Ascending aorta (tissue), 2 donors: ENCODE data around the gene SUGP1. TPM values are rescaled to one million over a fixed set of nuclear protein-coding genes. Genes with fewer than 3 reads are reported as not detected.

Experiments used
- DNase-seq, 2 donors: peaks; one replicate each; pipeline ENCODE4 v3.0.0-alpha.2; 2019; ENCODE audit warnings: low spot score in 2 of 2
- H3K27ac ChIP-seq, 2 donors: fragments of 200-600 bp; sonication (generic); one replicate each; pipeline ENCODE4 v1.5.1; 2016 to 2017; ENCODE audit warnings: mild to moderate bottlenecking in 1 of 2
- H3K27me3 ChIP-seq: fragments of 200-600 bp; sonication (generic); one replicate; pipeline ENCODE4 v1.5.1; 2017
- H3K36me3 ChIP-seq, 2 donors: fragments of 200-600 bp; sonication (generic); one replicate each; pipeline ENCODE4 v1.5.1; 2016
- H3K4me1 ChIP-seq, 2 donors: fragments of 200-600 bp; sonication (generic); one replicate each; pipeline ENCODE4 v1.5.1; 2016 to 2017; ENCODE audit warnings: mild to moderate bottlenecking in 1 of 2
- H3K4me3 ChIP-seq, 2 donors: fragments of 200-600 bp; sonication (generic); one replicate each; pipeline ENCODE4 v1.5.1; 2016 to 2017; ENCODE audit warnings: mild to moderate bottlenecking in 1 of 2
- H3K9me3 ChIP-seq, 2 donors: fragments of 200-600 bp; sonication (generic); one replicate each; pipeline ENCODE4 v1.5.1; 2016
- intact Hi-C: fragments of 100-400 bp; cut with DNase I; formaldehyde crosslinking; loops from one replicate; pipeline ENCODE4 v1.15.1; 2023
- total RNA-seq: library from RNA; depleted of rRNA; stranded (reverse); fragments of >200 nt; gene quantifications from one replicate; pipeline ENCODE4 v1.1.0, GENCODE V29; 2016
- TF ChIP-seq, protein P1 (sequence below), 3 experiments: fragments of 200-600 bp in 2 of 3; fragments of 450-650 bp in 1 of 3; sonication (generic) in 2 of 3; IDR thresholded peaks; one replicate each; pipeline ENCODE4 v1.5.1; 2016 to 2019; ENCODE audit warnings: antibody characterized with exemption in 3 of 3, mild to moderate bottlenecking in 1 of 3, moderate library complexity in 1 of 3

The SUGP1 gene
- total RNA-seq, 1 donor from 2014 or later = 42.9 TPM

DNA sequence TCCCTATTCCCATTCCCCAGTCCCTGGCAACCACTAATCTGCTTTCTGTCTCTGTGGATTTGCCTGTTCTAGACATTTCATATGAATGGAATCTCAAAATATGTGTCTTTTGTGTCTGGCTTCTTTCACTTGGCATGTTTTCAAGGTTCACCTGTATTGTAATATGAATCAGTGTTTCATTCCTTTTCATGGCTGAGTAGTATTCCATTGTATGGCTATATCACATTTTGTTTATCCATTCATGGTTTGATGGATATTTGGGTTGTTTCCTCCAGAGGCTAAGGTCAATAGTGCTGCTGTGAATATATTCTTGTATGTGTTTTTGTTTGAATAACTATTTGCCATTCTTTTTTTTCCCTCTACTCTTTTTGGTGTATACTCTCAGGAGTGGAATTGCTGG, 84.1 kb downstream of the SUGP1 start:
- intact Hi-C loops = no loop called here

DNA sequence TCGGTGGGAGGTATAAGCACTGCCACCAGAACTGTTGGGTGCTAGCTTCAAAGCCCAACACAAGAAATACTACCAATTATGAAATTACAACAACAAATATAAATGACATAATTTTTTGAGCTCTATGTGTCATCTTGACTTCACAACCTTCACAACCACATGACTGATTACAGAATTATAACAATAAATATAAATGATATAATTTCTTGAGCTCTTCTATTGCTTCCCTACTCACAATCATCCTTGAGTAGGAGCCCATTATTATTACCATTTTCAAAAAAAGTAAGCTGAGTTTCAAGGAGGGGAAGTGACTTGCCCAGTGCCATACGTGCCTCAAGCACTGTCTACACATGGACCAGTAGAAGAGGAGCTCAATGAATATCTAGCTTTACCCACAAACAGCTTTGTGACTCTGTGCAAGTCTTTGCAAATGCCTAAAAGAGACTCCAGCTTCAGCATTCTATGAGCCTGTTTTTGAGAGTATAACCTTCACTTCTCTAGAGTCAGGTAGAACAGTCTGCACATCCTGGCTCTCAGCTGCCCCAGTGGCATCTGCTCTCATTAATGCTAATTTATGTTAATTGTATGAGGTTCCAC, 86.0 kb downstream of the SUGP1 start:
- H3K4me3 ChIP-seq = no peak overlapping the region
- TF ChIP-seq, protein P1, sequence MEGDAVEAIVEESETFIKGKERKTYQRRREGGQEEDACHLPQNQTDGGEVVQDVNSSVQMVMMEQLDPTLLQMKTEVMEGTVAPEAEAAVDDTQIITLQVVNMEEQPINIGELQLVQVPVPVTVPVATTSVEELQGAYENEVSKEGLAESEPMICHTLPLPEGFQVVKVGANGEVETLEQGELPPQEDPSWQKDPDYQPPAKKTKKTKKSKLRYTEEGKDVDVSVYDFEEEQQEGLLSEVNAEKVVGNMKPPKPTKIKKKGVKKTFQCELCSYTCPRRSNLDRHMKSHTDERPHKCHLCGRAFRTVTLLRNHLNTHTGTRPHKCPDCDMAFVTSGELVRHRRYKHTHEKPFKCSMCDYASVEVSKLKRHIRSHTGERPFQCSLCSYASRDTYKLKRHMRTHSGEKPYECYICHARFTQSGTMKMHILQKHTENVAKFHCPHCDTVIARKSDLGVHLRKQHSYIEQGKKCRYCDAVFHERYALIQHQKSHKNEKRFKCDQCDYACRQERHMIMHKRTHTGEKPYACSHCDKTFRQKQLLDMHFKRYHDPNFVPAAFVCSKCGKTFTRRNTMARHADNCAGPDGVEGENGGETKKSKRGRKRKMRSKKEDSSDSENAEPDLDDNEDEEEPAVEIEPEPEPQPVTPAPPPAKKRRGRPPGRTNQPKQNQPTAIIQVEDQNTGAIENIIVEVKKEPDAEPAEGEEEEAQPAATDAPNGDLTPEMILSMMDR (IDR thresholded peaks at IDR 0.05) = no peak
- DNase-seq = no peak
- H3K27ac ChIP-seq = no peak overlapping the region
- peaks cover 13 to 22% of the 10 kb centered on the region in 2 donors for H3K9me3 ChIP-seq
- no peaks in the 10 kb centered on the region for H3K4me1 ChIP-seq
- H3K36me3 ChIP-seq = no peaks in the 10 kb centered on the region
- H3K27me3 ChIP-seq = no peaks in the 10 kb centered on the region
- intact Hi-C loops = no loop called here

More for the DNA sequence above, 84.1 kb downstream of the SUGP1 start:
- Histone ChIP-seq H3K27ac (no peak overlapping the region), H3K27me3 (peaks cover 4% of the 10 kb centered on the region), H3K4me3 (no peak overlapping the region), H3K9me3 (peaks cover 13 to 22% of the 10 kb centered on the region in 2 donors), H3K36me3 (no peaks in the 10 kb centered on the region), H3K4me1 (no peaks in the 10 kb centered on the region)
- DNase-seq = no peak
- TF ChIP-seq, protein P1 (IDR thresholded peaks at IDR 0.05) = no peak

DNA sequence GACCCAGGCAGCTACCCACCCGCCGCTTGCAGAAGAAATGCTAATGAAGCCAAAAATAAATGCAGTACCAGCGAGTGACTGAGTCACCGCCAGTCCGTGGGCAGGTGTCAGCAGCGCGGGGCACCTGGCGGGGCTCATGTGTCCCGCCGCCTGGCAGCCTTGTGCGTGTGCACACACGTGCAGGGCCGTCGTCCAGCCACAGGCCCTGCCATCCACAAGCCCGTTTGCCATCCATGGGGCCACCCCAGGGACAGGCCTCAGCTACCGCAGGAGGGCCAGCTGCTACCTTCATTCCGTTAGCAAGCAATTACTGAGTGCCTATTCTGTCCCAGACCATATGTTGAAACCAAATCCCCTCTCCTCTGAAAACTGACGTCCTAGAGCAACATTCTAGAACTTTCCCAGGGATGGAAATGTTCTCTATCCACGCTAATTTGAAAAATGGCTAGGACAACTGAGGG, 88.0 kb downstream of the SUGP1 start:
- Histone ChIP-seq H3K36me3 (no peaks in the 10 kb centered on the region), H3K27me3 (no peaks in the 10 kb centered on the region), H3K27ac (no peak overlapping the region), H3K4me1 (no peaks in the 10 kb centered on the region), H3K9me3 (peaks cover 13 to 22% of the 10 kb centered on the region in 2 donors), H3K4me3 (no peak overlapping the region)
- TF ChIP-seq, protein P1 (IDR thresholded peaks at IDR 0.05) = no peak
- no peak for DNase-seq
- intact Hi-C loops = no loop called here

GRCh38 chr19:19230999-19231398, 89.3 kb downstream of the SUGP1 start:
- no peaks in the 10 kb centered on the region for H3K27me3 ChIP-seq
- no peak overlapping the region for H3K4me3 ChIP-seq
- H3K9me3 ChIP-seq = peaks cover 13 to 22% of the 10 kb centered on the region in 2 donors
- no peak overlapping the region for H3K27ac ChIP-seq
- TF ChIP-seq, protein P1 (IDR thresholded peaks at IDR 0.05) = no peak
- H3K36me3 ChIP-seq = no peaks in the 10 kb centered on the region
- no peaks in the 10 kb centered on the region for H3K4me1 ChIP-seq
- intact Hi-C loops = no loop called here
- no peak for DNase-seq

GRCh38 chr19:19229701-19230100, 90.6 kb downstream of the SUGP1 start:
- intact Hi-C loops = no loop called here
- H3K27me3 ChIP-seq = peaks cover 5% of the 10 kb centered on the region
- H3K9me3 ChIP-seq = peaks cover 5 to 13% of the 10 kb centered on the region in 2 donors
- H3K4me1 ChIP-seq = peaks cover 0 to 4% of the 10 kb centered on the region in 2 donors
- H3K4me3 ChIP-seq = no peak overlapping the region
- no peaks in the 10 kb centered on the region for H3K36me3 ChIP-seq
- no peak overlapping the region for H3K27ac ChIP-seq
- TF ChIP-seq, protein P1 (IDR thresholded peaks at IDR 0.05) = no peak
- DNase-seq = no peak
